Activated T-helper 1 cell treated with anti-CD3 and anti-CD28 coated beads, Interleukin-12 subunit alpha, Interleukin-12 subunit beta, Interleukin-2, Interleukin-4 antibody, amounts not matched to agents 30 ng/mL and 10 ng/mL and 1 ng/mL, durations not matched to agents 14 hours and 24 hours and 36 hours (primary cell): ENCODE measurements around the gene OLFML2A. TPM values are rescaled to one million over a fixed set of nuclear protein-coding genes. Genes with fewer than 3 reads are reported as not detected.
"Not testable (repeated sequence)": the region's sequence is repeated elsewhere in the genome, so short reads cannot be mapped to it uniquely, and the experiment has no call there.

Source experiments
- DNase-seq: peaks from one replicate; pipeline ENCODE4 v3.0.0; 2021; ENCODE audit warnings: low spot score
- H3K27ac Mint-ChIP-seq: one replicate; pipeline ENCODE4 v1.8.0; 2021; ENCODE audit warnings: mild to moderate bottlenecking, mixed read lengths
- H3K27me3 Mint-ChIP-seq: one replicate; pipeline ENCODE4 v1.8.0; 2022; ENCODE audit warnings: mild to moderate bottlenecking, moderate library complexity, mixed read lengths; ENCODE audit not compliant: insufficient read depth
- H3K36me3 Mint-ChIP-seq: one replicate; pipeline ENCODE4 v1.8.0; 2021; ENCODE audit warnings: low read depth, mixed read lengths
- H3K4me1 Mint-ChIP-seq: one replicate; pipeline ENCODE4 v1.8.0; 2021; ENCODE audit warnings: low read depth, mixed read lengths
- H3K4me3 Mint-ChIP-seq: one replicate; pipeline ENCODE4 v1.8.0; 2021; ENCODE audit warnings: mild to moderate bottlenecking, moderate library complexity, mixed read lengths
- H3K9me3 Mint-ChIP-seq: one replicate; pipeline ENCODE4 v1.8.0; 2021; ENCODE audit warnings: mixed read lengths
- intact Hi-C: fragments of 100-400 bp; cut with micrococcal nuclease; formaldehyde crosslinking; loops from one replicate; pipeline ENCODE4 v1.15.1; 2024
- total RNA-seq: library from RNA; stranded (reverse); gene quantifications from 2 replicates; pipeline ENCODE4 v1.2.3, GENCODE V29; 2022

The OLFML2A gene
- total RNA-seq, 1 donor from 2014 or later: not detected

GRCh38 chr9:124772877-124773276 is 4.1 kb upstream of the OLFML2A start:
- H3K4me1 Mint-ChIP-seq: peaks cover 56% of the 10 kb centered on the region
- H3K4me3 Mint-ChIP-seq: peak overlapping the region; percentile 84
- DNase-seq, H3K9me3 Mint-ChIP-seq, H3K36me3 Mint-ChIP-seq, H3K27ac Mint-ChIP-seq: not testable (repeated sequence)
- intact Hi-C loops: loop anchor here (5.0 kb wide), 2 partner anchors 489 to 974 kb away; partner anchors contain the start of genes GAPVD1 and PBX3
- peaks cover 62% of the 10 kb centered on the region for H3K27me3 Mint-ChIP-seq

GRCh38 chr9:124773473-124774128 is 3.3 kb upstream of the OLFML2A start:
- no peak for DNase-seq
- no peak overlapping the region for H3K27ac Mint-ChIP-seq
- peaks cover 55% of the 10 kb centered on the region for H3K4me1 Mint-ChIP-seq
- no peaks in the 10 kb centered on the region for H3K9me3 Mint-ChIP-seq
- intact Hi-C loops: loop anchor here (1.0 to 5.0 kb wide), 6 partner anchors 80 to 974 kb away; partner anchors contain the start of genes GAPVD1, GOLGA1, PBX3 and WDR38
- H3K4me3 Mint-ChIP-seq: no peak overlapping the region
- no peaks in the 10 kb centered on the region for H3K36me3 Mint-ChIP-seq
- H3K27me3 Mint-ChIP-seq: peaks cover 58% of the 10 kb centered on the region

GRCh38 chr9:124774129-124774978 is 2.6 kb upstream of the OLFML2A start:
- H3K9me3 Mint-ChIP-seq: no peaks in the 10 kb centered on the region
- H3K4me1 Mint-ChIP-seq: peaks cover 48% of the 10 kb centered on the region
- peaks cover 53% of the 10 kb centered on the region for H3K27me3 Mint-ChIP-seq
- peak overlapping the region; percentile 8 for H3K4me3 Mint-ChIP-seq
- peak; percentile 77 for DNase-seq
- H3K27ac Mint-ChIP-seq: no peak overlapping the region
- intact Hi-C loops: loop anchor here (1.0 to 5.0 kb wide), 6 partner anchors 79 to 973 kb away; partner anchors contain the start of genes GAPVD1, GOLGA1, PBX3 and WDR38
- H3K36me3 Mint-ChIP-seq: no peaks in the 10 kb centered on the region

GRCh38 chr9:124776618-124776953 is 347 bp upstream of the OLFML2A start:
- H3K4me1 Mint-ChIP-seq: peaks cover 32% of the 10 kb centered on the region
- no peaks in the 10 kb centered on the region for H3K36me3 Mint-ChIP-seq
- peaks cover 41% of the 10 kb centered on the region for H3K27me3 Mint-ChIP-seq
- DNase-seq: no peak
- intact Hi-C loops: no loop called here
- H3K9me3 Mint-ChIP-seq: no peaks in the 10 kb centered on the region
- peak overlapping the region; percentile 71 for H3K4me3 Mint-ChIP-seq
- H3K27ac Mint-ChIP-seq: no peak overlapping the region

GRCh38 chr9:124778575-124779367 is 1.8 kb downstream of the OLFML2A start:
- Mint-ChIP-seq H3K9me3 (no peaks in the 10 kb centered on the region), H3K4me3 (no peak overlapping the region), H3K36me3 (no peaks in the 10 kb centered on the region), H3K27ac (no peak overlapping the region), H3K27me3 (peaks cover 35% of the 10 kb centered on the region), H3K4me1 (peaks cover 20% of the 10 kb centered on the region)
- DNase-seq: no peak
- intact Hi-C loops: no loop called here

GRCh38 chr9:124779368-124780059 is 2.6 kb downstream of the OLFML2A start:
- no peak for DNase-seq
- no peak overlapping the region for H3K27ac Mint-ChIP-seq
- no peaks in the 10 kb centered on the region for H3K36me3 Mint-ChIP-seq
- no peaks in the 10 kb centered on the region for H3K9me3 Mint-ChIP-seq
- intact Hi-C loops: no loop called here
- H3K27me3 Mint-ChIP-seq: peaks cover 31% of the 10 kb centered on the region
- peaks cover 13% of the 10 kb centered on the region for H3K4me1 Mint-ChIP-seq
- H3K4me3 Mint-ChIP-seq: no peak overlapping the region

- H3K27me3 Mint-ChIP-seq: peaks cover 31% of the 10 kb centered on the region
- no peaks in the 10 kb centered on the region for H3K36me3 Mint-ChIP-seq
- H3K9me3 Mint-ChIP-seq: no peaks in the 10 kb centered on the region
- no peak overlapping the region for H3K4me3 Mint-ChIP-seq
- no peak overlapping the region for H3K27ac Mint-ChIP-seq
- intact Hi-C loops: no loop called here
- DNase-seq: no peak
- H3K4me1 Mint-ChIP-seq: peaks cover 11% of the 10 kb centered on the region
Measured at GRCh38 chr9:124780060-124780756, 3.3 kb downstream of the OLFML2A start.

- peaks cover 27% of the 10 kb centered on the region for H3K27me3 Mint-ChIP-seq
- intact Hi-C loops: no loop called here
- H3K4me3 Mint-ChIP-seq: no peak overlapping the region
- H3K36me3 Mint-ChIP-seq: no peaks in the 10 kb centered on the region
- peaks cover 9% of the 10 kb centered on the region for H3K4me1 Mint-ChIP-seq
- no peak overlapping the region for H3K27ac Mint-ChIP-seq
- no peaks in the 10 kb centered on the region for H3K9me3 Mint-ChIP-seq
- no peak for DNase-seq
Measured at GRCh38 chr9:124780757-124781151, 3.8 kb downstream of the OLFML2A start.

GRCh38 chr9:124781967-124782660 is 5.2 kb downstream of the OLFML2A start:
- Mint-ChIP-seq H3K27ac (no peak overlapping the region), H3K36me3 (no peaks in the 10 kb centered on the region), H3K9me3 (no peaks in the 10 kb centered on the region), H3K4me1 (no peaks in the 10 kb centered on the region), H3K27me3 (peaks cover 17% of the 10 kb centered on the region), H3K4me3 (no peak overlapping the region)
- intact Hi-C loops: no loop called here
- DNase-seq: no peak

GRCh38 chr9:124782661-124783574 is 6.0 kb downstream of the OLFML2A start:
- Mint-ChIP-seq H3K27me3 (peaks cover 11% of the 10 kb centered on the region), H3K27ac (no peak overlapping the region), H3K9me3 (no peaks in the 10 kb centered on the region), H3K4me1 (no peaks in the 10 kb centered on the region), H3K4me3 (no peak overlapping the region), H3K36me3 (no peaks in the 10 kb centered on the region)
- intact Hi-C loops: no loop called here
- no peak for DNase-seq

GRCh38 chr9:124783830-124784229 is 6.9 kb downstream of the OLFML2A start:
- Mint-ChIP-seq H3K4me3 (no peak overlapping the region), H3K9me3 (no peaks in the 10 kb centered on the region), H3K4me1 (no peaks in the 10 kb centered on the region), H3K27ac (no peak overlapping the region), H3K36me3 (no peaks in the 10 kb centered on the region), H3K27me3 (peaks cover 9% of the 10 kb centered on the region)
- no peak for DNase-seq
- intact Hi-C loops: no loop called here
